ENCODE results near the gene PODNL1. TPM values are rescaled to one million over a fixed set of nuclear protein-coding genes. Genes with fewer than 3 reads are reported as not detected.
A peak's percentile ranks its signal among the peaks of the same experiment; 100 is the strongest.
"Not testable (repeated sequence)": the region's sequence is repeated elsewhere in the genome, so short reads cannot be mapped to it uniquely, and the experiment has no call there.

The PODNL1 gene
- total RNA-seq, 2 donors from 2014 or later = 0.50 to 9.1 TPM

GRCh38 chr19:13974073-13974472 lies 35.9 kb upstream of the PODNL1 start:
- no peak overlapping the region for H3K27ac ChIP-seq
- H3K27me3 ChIP-seq (replicated peaks; ENCODE audit: insufficient read depth) = no peaks in the 10 kb centered on the region
- H3K36me3 ChIP-seq = peaks cover 2 to 5% of the 10 kb centered on the region in 2 donors
- TF ChIP-seq POLR2AphosphoS5 (IDR thresholded peaks at IDR 0.05) (peak; percentile 81), POLR2A (IDR thresholded peaks at IDR 0.05) (no peak)
- DNase-seq (ENCODE audit: low spot score) = peak; percentile 78
- intact Hi-C loops (cut with DNase I) = no loop called here
- H3K4me3 ChIP-seq = no peak overlapping the region
- no peaks in the 10 kb centered on the region for H3K9me3 ChIP-seq
- 29% methylated on average over 12 of the region's 12 CpGs for WGBS
- peaks cover 1% of the 10 kb centered on the region for H3K4me1 ChIP-seq (replicated peaks)

- DNase-seq (ENCODE audit: low spot score); intact Hi-C loops (cut with DNase I); H3K4me1 ChIP-seq (replicated peaks); H3K4me3 ChIP-seq; H3K36me3 ChIP-seq; H3K27me3 ChIP-seq (replicated peaks; ENCODE audit: insufficient read depth); H3K27ac ChIP-seq; H3K9me3 ChIP-seq: not testable (repeated sequence)
- WGBS = 95% methylated on average over 3 of the region's 3 CpGs
These were observed 35.3 kb upstream of the PODNL1 start for GRCh38 chr19:13973479-13973878.

- peaks cover 5 to 18% of the 10 kb centered on the region in 2 donors for H3K36me3 ChIP-seq
- TF ChIP-seq POLR2AphosphoS5 (IDR thresholded peaks at IDR 0.05) (no peak), POLR2A (IDR thresholded peaks at IDR 0.05) (no peak)
- TF ChIP-seq, protein P1, sequence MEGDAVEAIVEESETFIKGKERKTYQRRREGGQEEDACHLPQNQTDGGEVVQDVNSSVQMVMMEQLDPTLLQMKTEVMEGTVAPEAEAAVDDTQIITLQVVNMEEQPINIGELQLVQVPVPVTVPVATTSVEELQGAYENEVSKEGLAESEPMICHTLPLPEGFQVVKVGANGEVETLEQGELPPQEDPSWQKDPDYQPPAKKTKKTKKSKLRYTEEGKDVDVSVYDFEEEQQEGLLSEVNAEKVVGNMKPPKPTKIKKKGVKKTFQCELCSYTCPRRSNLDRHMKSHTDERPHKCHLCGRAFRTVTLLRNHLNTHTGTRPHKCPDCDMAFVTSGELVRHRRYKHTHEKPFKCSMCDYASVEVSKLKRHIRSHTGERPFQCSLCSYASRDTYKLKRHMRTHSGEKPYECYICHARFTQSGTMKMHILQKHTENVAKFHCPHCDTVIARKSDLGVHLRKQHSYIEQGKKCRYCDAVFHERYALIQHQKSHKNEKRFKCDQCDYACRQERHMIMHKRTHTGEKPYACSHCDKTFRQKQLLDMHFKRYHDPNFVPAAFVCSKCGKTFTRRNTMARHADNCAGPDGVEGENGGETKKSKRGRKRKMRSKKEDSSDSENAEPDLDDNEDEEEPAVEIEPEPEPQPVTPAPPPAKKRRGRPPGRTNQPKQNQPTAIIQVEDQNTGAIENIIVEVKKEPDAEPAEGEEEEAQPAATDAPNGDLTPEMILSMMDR (IDR thresholded peaks at IDR 0.05) = no peak
These were observed 34.3 kb upstream of the PODNL1 start for GRCh38 chr19:13972368-13973155.

GRCh38 chr19:13971868-13972267 lies 33.7 kb upstream of the PODNL1 start:
- H3K4me1 ChIP-seq (replicated peaks); H3K4me3 ChIP-seq; H3K9me3 ChIP-seq; intact Hi-C loops (cut with DNase I); H3K27ac ChIP-seq; H3K27me3 ChIP-seq (replicated peaks; ENCODE audit: insufficient read depth); DNase-seq (ENCODE audit: low spot score): not testable (repeated sequence)
- peaks cover 5 to 21% of the 10 kb centered on the region in 2 donors for H3K36me3 ChIP-seq
- 60% methylated on average over 15 of the region's 15 CpGs for WGBS

More at GRCh38 chr19:13972368-13973155, 34.3 kb upstream of the PODNL1 start:
- no peak for DNase-seq (ENCODE audit: low spot score)
- no peak overlapping the region for H3K4me3 ChIP-seq
- H3K27me3 ChIP-seq (replicated peaks; ENCODE audit: insufficient read depth) = no peaks in the 10 kb centered on the region
- no peak overlapping the region for H3K27ac ChIP-seq
- intact Hi-C loops (cut with DNase I) = no loop called here
- no peaks in the 10 kb centered on the region for H3K4me1 ChIP-seq (replicated peaks)
- H3K9me3 ChIP-seq = no peaks in the 10 kb centered on the region
- 92% methylated on average over 37 of the region's 37 CpGs for WGBS

GRCh38 chr19:13969897-13970296 lies 31.7 kb upstream of the PODNL1 start:
- intact Hi-C loops (cut with DNase I) = no loop called here
- no peak overlapping the region for H3K27ac ChIP-seq
- 88% methylated on average over 18 of the region's 18 CpGs for WGBS
- H3K9me3 ChIP-seq = no peaks in the 10 kb centered on the region
- TF ChIP-seq POLR2AphosphoS5 (IDR thresholded peaks at IDR 0.05) (no peak), POLR2A (IDR thresholded peaks at IDR 0.05) (no peak)
- TF ChIP-seq, protein P1 (IDR thresholded peaks at IDR 0.05) = no peak
- no peaks in the 10 kb centered on the region for H3K4me1 ChIP-seq (replicated peaks)
- H3K4me3 ChIP-seq = no peak overlapping the region
- no peaks in the 10 kb centered on the region for H3K27me3 ChIP-seq (replicated peaks; ENCODE audit: insufficient read depth)
- peaks cover 8 to 28% of the 10 kb centered on the region in 2 donors for H3K36me3 ChIP-seq
- DNase-seq (ENCODE audit: low spot score) = no peak

- Histone ChIP-seq H3K36me3 (peaks cover 8 to 28% of the 10 kb centered on the region in 2 donors), H3K4me3 (no peak overlapping the region), H3K27me3 (replicated peaks; ENCODE audit: insufficient read depth) (no peaks in the 10 kb centered on the region), H3K4me1 (replicated peaks) (no peaks in the 10 kb centered on the region), H3K9me3 (no peaks in the 10 kb centered on the region), H3K27ac (no peak overlapping the region)
- DNase-seq (ENCODE audit: low spot score) = no peak
- 89% methylated on average over 18 of the region's 18 CpGs for WGBS
- no peak for TF ChIP-seq POLR2AphosphoS5 (IDR thresholded peaks at IDR 0.05)
- TF ChIP-seq, protein P1 (IDR thresholded peaks at IDR 0.05) = no peak
- TF ChIP-seq POLR2A (IDR thresholded peaks at IDR 0.05) = no peak
- intact Hi-C loops (cut with DNase I) = no loop called here
These were observed 30.8 kb upstream of the PODNL1 start for GRCh38 chr19:13968999-13969398.

Data from prostate gland (tissue), 2 donors.